Psoas muscle (tissue), 8 donors: ENCODE data around the gene BRMS1L. TPM values are rescaled to one million over a fixed set of nuclear protein-coding genes. Genes with fewer than 3 reads are reported as not detected.

Source experiments
- ATAC-seq, 4 donors: fragments of 200-7000 bp; cut with Tn5 transposase; one replicate each; pipeline ENCODE4 v1.9.1; 2020; ENCODE audit warnings: moderate library complexity in 3 of 4, mild to moderate bottlenecking in 2 of 4
- DNase-seq, 2 donors: peaks; one replicate each; pipeline ENCODE4 v3.0.0-alpha.2; 2020
- H3K27ac ChIP-seq: fragments of 200-600 bp; one replicate; pipeline ENCODE4 v1.8.0; 2022
- H3K27me3 ChIP-seq, 3 donors: fragments of 200-600 bp in 1 of 3; one replicate each; pipeline versions ENCODE4 v1.6.1 to v1.8.0; 2013 to 2022; ENCODE audit warnings: low read length in 2 of 3, mild to moderate bottlenecking in 2 of 3, moderate library complexity in 1 of 3; ENCODE audit not compliant: insufficient read depth in 3 of 3
- H3K36me3 ChIP-seq, 2 donors: fragments of 200-600 bp in 1 of 2; one replicate each; pipeline versions ENCODE4 v1.6.1 to v1.8.0; 2013 to 2022; ENCODE audit warnings: low read depth in 1 of 2, mild to moderate bottlenecking in 1 of 2, moderate library complexity in 1 of 2; ENCODE audit not compliant: insufficient read depth in 1 of 2
- H3K4me1 ChIP-seq: fragments of 200-600 bp; one replicate; pipeline ENCODE4 v1.8.0; 2022
- H3K4me3 ChIP-seq: fragments of 200-600 bp; one replicate; pipeline ENCODE4 v1.8.0; 2022; ENCODE audit warnings: mild to moderate bottlenecking
- H3K9me3 ChIP-seq: fragments of 200-600 bp; one replicate; pipeline ENCODE4 v1.8.0; 2022
- CTCF ChIP-seq: fragments of 200-600 bp; IDR thresholded peaks from one replicate; pipeline ENCODE4 v1.8.0; 2022; ENCODE audit warnings: antibody characterized with exemption
- WGBS, 3 donors: extraction: QIAGEN DNeasy Blood & Tissue Kit; methylation state at CpG; one replicate each; pipeline versions ENCODE4 v1.1.6 to v1.1.7; 2013; 5-methylcytosine and 5-hydroxymethylcytosine counted together
- intact Hi-C, 2 donors: fragments of 100-400 bp; cut with DNase I; formaldehyde crosslinking; loops; one replicate each; pipeline versions ENCODE4 v1.11.0 to v1.14.2; 2022
- polyA plus RNA-seq, 3 donors: library from polyadenylated mRNA; stranded (reverse); fragments of 200-250 nt; gene quantifications; one replicate each; pipeline ENCODE4 v1.2.3, GENCODE V29; 2013
- total RNA-seq, 4 donors: library from RNA; stranded (reverse); fragmentation: NEBNext Ultra II Directional in 2 of 4; extraction: Animal tissue kit (Norgen Biotek cat#: 25700) in 2 of 4; gene quantifications; one replicate each; pipeline versions ENCODE4 v1.2.1 to v1.2.4, GENCODE V29; 2021 to 2023
- donor health status: healthy with polysubstance abuse.
- donor health status: DM: no; HTN: no; CAD: no; lungs with moderate emphysema.
- donor health status: Bipolar disorder and iron deficiency.
- donor health status: healthy.
- donor health status: DM: yes; HTN: yes; CAD: no.
- donor health status: DM: no; HTN: no; CAD: no.
- donor health status: DM: no; HTN: no; CAD: no.
- donor health status: DM: yes; HTN: yes; CAD: no.

The BRMS1L gene
- total and polyA plus RNA-seq, 7 donors, result 5.3 to 15.9 (median 9.5) TPM

GRCh38 chr14:35898217-35898775 lies 72.2 kb downstream of the BRMS1L start:
- WGBS, 3 donors, result 84 to 88% (median 88%) methylated on average over 4 of the region's 4 CpGs
- DNase-seq (no peak), ATAC-seq (no peak)
- Histone ChIP-seq H3K4me3 (no peak overlapping the region), H3K36me3 (no peaks in the 10 kb centered on the region), H3K27me3 (no peaks in the 10 kb centered on the region), H3K9me3 (peaks cover 8% of the 10 kb centered on the region), H3K4me1 (no peaks in the 10 kb centered on the region), H3K27ac (no peak overlapping the region)
- TF ChIP-seq CTCF, result no peak
- intact Hi-C loops, result no loop called here

- Histone ChIP-seq H3K27ac (no peak overlapping the region), H3K9me3 (no peaks in the 10 kb centered on the region), H3K4me3 (no peak overlapping the region), H3K36me3 (no peaks in the 10 kb centered on the region), H3K27me3 (no peaks in the 10 kb centered on the region), H3K4me1 (no peaks in the 10 kb centered on the region)
- DNase-seq (no peak), ATAC-seq (no peak)
- 87 to 97% (median 92%) methylated on average over 3 of the region's 3 CpGs for WGBS, 3 donors
- intact Hi-C loops, result no loop called here
- no peak for TF ChIP-seq CTCF
These were observed 74.6 kb downstream of the BRMS1L start for GRCh38 chr14:35900741-35901140.

GRCh38 chr14:35909665-35910064 lies 83.5 kb downstream of the BRMS1L start:
- 77 to 85% (median 77%) methylated on average over 4 of the region's 4 CpGs for WGBS, 3 donors
- H3K4me3 ChIP-seq, result no peak overlapping the region
- no peaks in the 10 kb centered on the region for H3K36me3 ChIP-seq
- no peaks in the 10 kb centered on the region for H3K9me3 ChIP-seq
- H3K27me3 ChIP-seq, result no peaks in the 10 kb centered on the region
- H3K4me1 ChIP-seq, result no peaks in the 10 kb centered on the region
- intact Hi-C loops, result no loop called here
- no peak for TF ChIP-seq CTCF
- DNase-seq (no peak), ATAC-seq (no peak)
- H3K27ac ChIP-seq, result no peak overlapping the region

GRCh38 chr14:35910191-35910590 lies 84.1 kb downstream of the BRMS1L start:
- Histone ChIP-seq H3K36me3 (no peaks in the 10 kb centered on the region), H3K27me3 (no peaks in the 10 kb centered on the region), H3K9me3 (no peaks in the 10 kb centered on the region), H3K4me1 (no peaks in the 10 kb centered on the region), H3K4me3 (no peak overlapping the region), H3K27ac (no peak overlapping the region)
- WGBS, 3 donors, result 89 to 92% (median 92%) methylated on average over 4 of the region's 4 CpGs
- intact Hi-C loops, result no loop called here
- DNase-seq (no peak), ATAC-seq (no peak)
- no peak for TF ChIP-seq CTCF

- Histone ChIP-seq H3K27me3 (no peaks in the 10 kb centered on the region), H3K4me3 (no peak overlapping the region), H3K4me1 (no peaks in the 10 kb centered on the region), H3K36me3 (no peaks in the 10 kb centered on the region), H3K27ac (no peak overlapping the region), H3K9me3 (no peaks in the 10 kb centered on the region)
- 61 to 66% (median 66%) methylated on average over 4 of the region's 4 CpGs for WGBS, 3 donors
- ATAC-seq (no peak), DNase-seq (no peak)
- intact Hi-C loops, result no loop called here
- TF ChIP-seq CTCF, result no peak
These were observed 85.0 kb downstream of the BRMS1L start for GRCh38 chr14:35911097-35911496.
